T-helper 2 cell treated with Interferon-gamma antibody and Interleukin-4, amounts not matched to agents 5 μg/mL and 100 μg/mL, for 36 hours (primary cell): ENCODE data around the gene CPLX1.

ENCODE experiments used
- DNase-seq: peaks from one replicate; pipeline ENCODE4 v3.0.0; 2021; ENCODE audit warnings: low spot score
- H3K27ac Mint-ChIP-seq: one replicate; pipeline ENCODE4 v1.8.0; 2021; ENCODE audit warnings: mild to moderate bottlenecking, mixed read lengths
- H3K27me3 Mint-ChIP-seq: one replicate; pipeline ENCODE4 v1.8.0; 2021; ENCODE audit warnings: low read depth, mixed read lengths
- H3K36me3 Mint-ChIP-seq: one replicate; pipeline ENCODE4 v1.8.0; 2021; ENCODE audit warnings: low read depth, mixed read lengths
- H3K4me1 Mint-ChIP-seq: one replicate; pipeline ENCODE4 v1.8.0; 2021; ENCODE audit warnings: low read depth, mixed read lengths
- H3K4me3 Mint-ChIP-seq: one replicate; pipeline ENCODE4 v1.8.0; 2022; ENCODE audit warnings: mild to moderate bottlenecking, moderate library complexity, mixed read lengths
- H3K9me3 Mint-ChIP-seq: one replicate; pipeline ENCODE4 v1.8.0; 2021; ENCODE audit warnings: mixed read lengths

Gene CPLX1

DNA sequence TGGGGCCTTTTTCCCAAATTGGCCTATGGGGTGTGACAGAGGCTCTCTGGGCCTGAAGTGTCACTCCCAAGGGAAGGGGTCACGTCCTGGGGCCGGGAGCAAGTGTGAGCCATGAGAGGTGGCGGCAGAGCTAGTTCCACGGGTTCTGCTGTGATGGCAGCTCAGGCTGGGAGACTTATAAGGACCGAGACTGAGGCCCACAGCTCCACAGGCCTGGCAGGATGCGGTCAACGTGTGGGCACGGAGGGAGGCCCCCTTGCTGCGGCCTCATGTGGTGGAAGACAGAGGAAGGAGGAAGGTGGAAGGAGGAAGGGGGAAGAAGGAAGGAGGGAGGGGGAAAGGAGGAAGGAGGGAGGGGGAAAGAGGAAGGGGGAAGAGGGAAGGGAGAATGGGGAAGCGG lies 7.2 kb upstream of the CPLX1 start:
- no peaks in the 10 kb centered on the region for H3K36me3 Mint-ChIP-seq
- H3K4me3 Mint-ChIP-seq = no peak overlapping the region
- H3K4me1 Mint-ChIP-seq = no peaks in the 10 kb centered on the region
- peaks cover 12% of the 10 kb centered on the region for H3K9me3 Mint-ChIP-seq
- peaks cover 4% of the 10 kb centered on the region for H3K27me3 Mint-ChIP-seq
- no peak for DNase-seq
- H3K27ac Mint-ChIP-seq = no peak overlapping the region

DNA sequence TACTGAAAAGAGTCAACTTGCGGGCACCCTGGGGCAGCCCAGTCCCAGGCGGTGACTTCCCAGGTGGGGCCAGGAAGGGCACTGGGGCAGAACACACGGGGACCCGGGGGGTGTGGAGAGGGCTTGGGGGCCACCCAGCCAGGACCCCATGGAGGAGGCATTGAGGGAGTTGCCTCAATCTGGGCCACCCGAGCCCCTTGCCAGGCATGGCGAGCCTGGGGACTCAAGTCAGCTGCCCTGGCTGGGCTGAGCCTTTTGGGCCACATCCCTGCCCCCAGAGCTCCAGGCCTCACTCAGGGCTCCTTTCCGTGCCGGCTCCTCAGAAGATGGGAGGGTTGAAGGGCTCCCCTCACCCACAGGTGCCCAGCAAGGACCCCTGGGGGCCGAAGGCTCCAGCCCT lies 6.6 kb upstream of the CPLX1 start:
- Mint-ChIP-seq H3K9me3 (peaks cover 6% of the 10 kb centered on the region), H3K27ac (no peak overlapping the region), H3K4me3 (no peak overlapping the region), H3K27me3 (peaks cover 10% of the 10 kb centered on the region), H3K4me1 (no peaks in the 10 kb centered on the region), H3K36me3 (peaks cover 2% of the 10 kb centered on the region)
- no peak for DNase-seq

DNA sequence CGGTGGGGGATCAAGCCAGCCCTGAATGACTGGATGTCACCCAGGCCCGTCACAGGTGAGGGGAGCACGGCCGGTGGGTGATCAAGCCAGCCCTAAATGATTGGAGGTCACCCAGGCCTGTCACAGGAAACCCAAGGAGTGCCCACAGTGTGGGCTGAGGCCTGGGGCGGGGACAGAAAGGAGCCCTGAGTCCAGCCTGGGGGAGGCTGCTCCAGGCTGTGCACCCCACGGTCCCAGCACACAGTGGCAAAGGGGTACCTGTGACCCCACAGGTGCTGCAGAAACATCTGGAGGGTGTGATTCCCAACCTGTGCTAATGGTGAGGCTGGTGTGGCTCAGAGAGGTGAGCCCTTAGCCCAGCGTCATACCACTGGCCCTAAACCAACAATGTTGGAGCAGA lies 6.2 kb upstream of the CPLX1 start:
- H3K27ac Mint-ChIP-seq = no peak overlapping the region
- peaks cover 14% of the 10 kb centered on the region for H3K27me3 Mint-ChIP-seq
- peaks cover 2% of the 10 kb centered on the region for H3K36me3 Mint-ChIP-seq
- H3K9me3 Mint-ChIP-seq = peaks cover 2% of the 10 kb centered on the region
- H3K4me1 Mint-ChIP-seq = no peaks in the 10 kb centered on the region
- no peak for DNase-seq
- no peak overlapping the region for H3K4me3 Mint-ChIP-seq

DNA sequence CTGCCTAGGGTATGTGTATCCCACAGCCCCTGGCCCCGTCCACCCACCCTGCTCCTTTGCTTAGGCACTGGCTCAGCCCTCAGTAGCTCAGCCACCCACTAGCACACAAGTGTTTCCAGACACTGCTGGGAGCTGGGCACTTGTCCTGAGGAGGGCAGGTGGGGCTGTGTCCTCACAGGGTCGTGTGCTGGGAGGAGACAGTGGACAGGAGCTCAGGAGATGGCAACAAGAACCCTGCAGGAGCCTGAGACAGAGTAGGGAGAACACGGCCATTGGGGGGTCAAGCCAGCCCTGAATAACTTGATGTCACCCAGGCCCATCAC lies 5.5 kb upstream of the CPLX1 start:
- DNase-seq = no peak
- H3K36me3 Mint-ChIP-seq = peaks cover 2% of the 10 kb centered on the region
- no peaks in the 10 kb centered on the region for H3K9me3 Mint-ChIP-seq
- H3K27ac Mint-ChIP-seq = no peak overlapping the region
- peaks cover 18% of the 10 kb centered on the region for H3K27me3 Mint-ChIP-seq
- no peaks in the 10 kb centered on the region for H3K4me1 Mint-ChIP-seq
- H3K4me3 Mint-ChIP-seq = no peak overlapping the region

DNA sequence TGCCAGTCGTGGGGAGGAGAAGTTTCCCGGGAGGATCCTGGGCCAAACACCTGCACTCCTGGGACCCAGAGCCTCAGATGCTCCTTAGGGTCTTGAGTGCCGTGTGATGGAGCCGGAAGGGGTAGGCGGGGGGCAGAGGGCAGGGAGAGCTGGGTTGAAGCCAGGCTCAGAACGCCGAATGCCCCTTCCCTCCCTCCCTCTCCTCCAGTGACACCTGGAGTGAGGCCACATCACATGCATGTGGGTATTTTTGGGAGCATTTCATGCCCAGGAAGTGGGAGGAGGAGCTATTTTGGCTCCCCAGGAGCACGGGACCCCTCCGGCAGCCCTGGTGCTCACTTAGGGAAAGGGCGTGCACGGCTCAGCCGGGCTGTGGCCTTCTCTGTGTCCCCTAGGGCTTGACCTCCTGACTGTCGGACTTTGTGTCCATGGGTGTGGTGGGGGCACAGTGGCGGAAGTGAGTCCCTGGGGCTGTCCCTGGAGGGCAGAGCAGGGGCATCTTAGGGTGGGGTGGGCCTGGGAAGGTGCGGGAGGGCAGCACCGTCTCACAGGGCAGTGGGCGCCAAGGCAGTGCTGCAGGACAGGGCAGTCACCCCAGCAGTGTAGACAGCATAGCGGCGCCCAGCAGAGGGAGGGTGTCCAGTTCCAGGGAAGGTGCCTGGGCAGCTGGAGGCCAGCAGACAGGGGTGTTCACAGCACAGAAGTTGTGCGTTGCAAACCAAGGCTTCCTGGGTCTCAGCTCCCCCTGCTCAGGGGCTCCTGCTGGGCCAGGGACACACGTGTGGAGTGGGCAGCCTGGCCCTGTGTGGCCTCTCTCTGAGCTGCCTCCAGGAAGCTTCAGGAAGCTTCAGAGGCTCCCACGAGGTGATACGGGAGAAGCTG lies 4.9 kb upstream of the CPLX1 start:
- Mint-ChIP-seq H3K9me3 (no peaks in the 10 kb centered on the region), H3K27me3 (peaks cover 18% of the 10 kb centered on the region), H3K4me3 (no peak overlapping the region), H3K4me1 (no peaks in the 10 kb centered on the region), H3K36me3 (peaks cover 2% of the 10 kb centered on the region), H3K27ac (no peak overlapping the region)
- DNase-seq = no peak

DNA sequence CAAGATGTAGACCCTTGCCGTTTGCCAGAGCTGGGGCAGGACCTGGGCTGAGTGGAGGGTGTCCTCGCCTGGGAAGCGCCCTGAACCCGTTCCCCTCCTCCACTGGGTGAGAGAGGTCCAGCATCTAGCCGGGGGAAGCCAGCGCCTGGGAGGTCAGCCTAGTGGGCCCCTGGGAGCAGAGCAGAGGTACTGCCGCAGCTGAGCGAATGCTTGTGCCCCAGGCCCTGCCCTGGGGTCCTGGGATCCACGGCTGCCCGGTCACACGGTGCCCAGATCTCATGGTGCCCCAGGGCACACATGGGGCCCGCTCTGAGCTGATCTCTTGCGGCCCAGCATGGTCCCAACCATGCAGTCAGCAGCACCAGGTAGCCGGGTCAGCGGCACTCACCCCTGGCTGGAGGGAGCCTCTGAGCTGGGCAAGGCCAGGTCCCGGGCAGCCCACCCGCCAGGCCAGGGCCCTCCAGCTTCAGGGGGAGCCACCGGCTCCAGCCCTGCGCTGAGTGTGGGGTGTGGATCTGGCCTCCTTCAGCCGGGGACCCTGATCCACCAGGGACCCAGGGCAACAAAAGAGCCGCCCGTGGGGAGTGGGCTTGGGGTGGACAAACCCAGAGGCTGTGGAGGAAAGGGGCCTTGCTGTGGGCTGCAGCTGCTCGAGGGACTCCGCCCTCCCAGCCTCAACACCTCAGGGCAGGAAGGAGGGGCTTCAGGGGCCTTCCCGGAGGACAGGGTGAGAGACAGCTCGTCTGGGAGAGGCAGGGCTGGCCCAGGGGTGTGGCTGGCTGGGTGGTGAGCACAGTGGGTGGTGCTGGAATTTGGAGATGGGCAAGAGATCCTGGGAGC lies 4.1 kb upstream of the CPLX1 start:
- Mint-ChIP-seq H3K4me1 (no peaks in the 10 kb centered on the region), H3K9me3 (no peaks in the 10 kb centered on the region), H3K36me3 (peaks cover 2% of the 10 kb centered on the region), H3K27me3 (peaks cover 18% of the 10 kb centered on the region), H3K4me3 (no peak overlapping the region), H3K27ac (no peak overlapping the region)
- no peak for DNase-seq

DNA sequence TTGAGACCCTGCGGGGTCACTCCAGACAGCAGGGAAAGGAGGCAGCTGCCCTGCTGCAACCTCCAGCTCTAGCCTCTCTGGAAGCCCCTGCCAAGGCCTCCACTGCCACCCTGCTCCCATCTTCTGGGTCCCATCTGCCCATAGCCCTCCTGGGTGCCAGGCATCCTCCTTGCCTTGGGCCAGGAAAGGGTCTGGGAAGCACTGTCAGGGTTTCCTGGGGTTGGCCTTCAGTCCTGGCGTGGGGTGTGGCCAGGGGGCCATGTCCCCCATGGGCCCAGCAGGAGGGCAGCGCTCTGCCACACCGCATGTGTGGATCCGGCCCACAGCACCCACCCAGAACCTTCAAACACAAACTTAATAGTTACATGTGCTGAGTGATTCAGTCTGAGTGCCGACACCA lies 3.4 kb upstream of the CPLX1 start:
- no peaks in the 10 kb centered on the region for H3K9me3 Mint-ChIP-seq
- H3K4me1 Mint-ChIP-seq = no peaks in the 10 kb centered on the region
- peaks cover 25% of the 10 kb centered on the region for H3K27me3 Mint-ChIP-seq
- no peak for DNase-seq
- H3K4me3 Mint-ChIP-seq = no peak overlapping the region
- peaks cover 2% of the 10 kb centered on the region for H3K36me3 Mint-ChIP-seq
- H3K27ac Mint-ChIP-seq = no peak overlapping the region

DNA sequence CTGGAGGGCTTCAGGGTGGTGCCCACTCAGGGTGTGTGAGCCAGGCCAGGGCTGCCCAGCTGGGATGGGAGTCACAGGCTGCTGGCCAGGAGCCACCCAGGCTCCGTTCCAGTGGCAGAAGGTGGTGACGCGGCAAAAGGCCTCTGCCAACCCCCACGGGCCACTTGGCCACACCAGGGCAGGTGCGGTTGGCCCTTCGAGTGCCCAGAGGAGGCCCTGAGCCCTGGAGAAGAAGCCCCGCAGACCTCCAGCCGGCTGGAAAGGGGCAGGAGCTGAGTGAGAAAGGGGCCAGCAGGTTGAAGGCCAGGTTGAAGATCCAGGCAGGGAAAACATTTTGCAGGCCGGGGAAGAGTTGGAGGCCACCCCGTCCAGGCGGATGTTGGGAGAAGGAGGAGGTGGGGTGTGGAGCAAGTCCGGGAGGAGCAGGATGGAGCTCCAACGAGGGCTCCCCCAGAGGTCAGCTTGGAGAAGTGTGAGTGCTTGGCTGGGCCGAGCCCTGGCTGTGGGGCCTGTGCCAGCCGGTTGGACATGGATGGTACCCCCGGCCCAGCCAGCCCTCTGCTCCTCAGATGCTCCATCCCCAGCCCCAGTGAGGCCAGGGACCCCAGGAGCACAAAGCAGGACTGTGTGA lies 2.8 kb upstream of the CPLX1 start:
- Mint-ChIP-seq H3K4me3 (no peak overlapping the region), H3K27ac (no peak overlapping the region), H3K27me3 (peaks cover 25% of the 10 kb centered on the region), H3K36me3 (peaks cover 2% of the 10 kb centered on the region), H3K4me1 (no peaks in the 10 kb centered on the region), H3K9me3 (no peaks in the 10 kb centered on the region)
- no peak for DNase-seq

DNA sequence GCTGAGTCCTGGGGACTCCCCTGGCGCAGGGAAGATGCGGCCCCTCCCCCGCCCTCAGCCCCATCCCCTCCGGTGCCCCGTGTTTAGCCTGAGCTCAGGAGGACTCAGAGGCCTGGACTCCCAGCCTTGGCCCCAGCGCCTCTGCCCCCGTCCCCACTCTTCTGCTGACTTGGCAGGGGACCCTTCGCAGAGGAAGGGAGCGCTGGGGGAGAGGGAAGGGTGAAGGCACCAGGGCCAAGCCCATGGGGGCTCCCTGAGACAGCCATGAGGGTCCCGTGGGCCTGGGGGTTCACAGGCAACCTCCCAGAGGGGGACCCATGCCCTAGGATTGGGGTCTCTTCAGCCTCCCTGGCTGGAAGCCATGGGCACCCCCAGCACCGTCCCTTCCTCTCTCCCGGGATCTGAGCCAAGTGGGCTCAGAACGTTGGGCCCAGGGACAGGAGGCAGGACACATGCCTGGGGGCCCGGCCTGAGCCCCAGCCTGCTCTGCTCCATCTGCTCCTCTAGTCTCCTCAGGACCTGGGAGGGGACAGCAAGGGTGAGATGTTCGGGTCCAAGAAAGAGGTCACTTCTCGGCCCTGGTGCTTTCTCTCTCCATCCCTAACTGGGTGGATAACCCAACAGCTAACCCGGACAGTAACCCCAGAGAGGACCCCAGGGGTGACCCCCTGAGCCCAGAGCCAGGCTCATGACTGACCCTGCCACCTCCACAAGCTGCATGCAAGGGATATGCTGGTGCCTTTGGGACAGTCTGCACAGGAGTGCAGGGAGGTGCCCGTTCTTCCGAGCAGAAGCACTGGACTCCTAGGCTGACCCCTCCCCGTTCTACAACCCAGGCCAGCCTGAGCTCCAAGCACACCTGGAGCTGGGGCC lies 1.5 kb upstream of the CPLX1 start:
- no peaks in the 10 kb centered on the region for H3K9me3 Mint-ChIP-seq
- peaks cover 27% of the 10 kb centered on the region for H3K27me3 Mint-ChIP-seq
- no peak overlapping the region for H3K27ac Mint-ChIP-seq
- no peaks in the 10 kb centered on the region for H3K4me1 Mint-ChIP-seq
- peak overlapping the region; percentile 12 for H3K4me3 Mint-ChIP-seq
- H3K36me3 Mint-ChIP-seq = peaks cover 2% of the 10 kb centered on the region
- DNase-seq = no peak

DNA sequence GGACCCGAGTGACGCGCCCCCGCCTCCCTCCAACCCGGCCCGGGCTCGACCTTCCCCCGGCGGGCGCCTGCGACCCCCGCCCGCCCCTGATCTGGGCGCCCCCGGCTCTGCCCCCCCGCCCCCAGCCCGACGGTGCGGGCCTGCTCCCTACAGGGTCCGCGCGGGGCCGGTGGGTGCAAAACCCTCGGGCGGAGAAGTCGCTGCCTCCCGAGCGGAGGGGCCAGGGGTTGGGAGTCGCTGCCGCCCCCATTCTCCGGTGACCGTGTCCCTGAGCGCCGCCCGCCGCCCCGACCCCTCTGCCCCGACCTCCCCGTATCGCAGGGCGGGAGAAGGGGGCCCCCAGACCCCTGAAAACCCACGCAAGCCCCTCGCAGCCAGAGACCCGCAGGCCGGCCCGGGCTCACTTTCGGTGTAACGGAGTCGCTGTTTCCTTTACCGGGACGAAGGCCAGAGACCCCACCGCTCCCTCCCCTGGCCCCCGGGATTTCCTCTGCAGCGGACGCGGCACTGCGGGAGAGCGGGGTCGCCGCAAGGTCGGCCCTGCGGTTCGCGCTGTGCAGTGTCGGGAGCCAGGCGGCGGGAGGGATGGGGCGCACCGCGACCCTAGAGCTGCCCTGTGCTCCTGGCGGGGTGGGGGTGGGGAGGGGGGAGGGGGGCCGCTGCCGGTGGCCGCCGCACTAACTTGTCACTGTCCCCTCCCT lies 729 bp upstream of the CPLX1 start:
- H3K27ac Mint-ChIP-seq = no peak overlapping the region
- no peaks in the 10 kb centered on the region for H3K9me3 Mint-ChIP-seq
- no peak overlapping the region for H3K4me3 Mint-ChIP-seq
- no peak for DNase-seq
- no peaks in the 10 kb centered on the region for H3K4me1 Mint-ChIP-seq
- peaks cover 34% of the 10 kb centered on the region for H3K27me3 Mint-ChIP-seq
- H3K36me3 Mint-ChIP-seq = peaks cover 2% of the 10 kb centered on the region

DNA sequence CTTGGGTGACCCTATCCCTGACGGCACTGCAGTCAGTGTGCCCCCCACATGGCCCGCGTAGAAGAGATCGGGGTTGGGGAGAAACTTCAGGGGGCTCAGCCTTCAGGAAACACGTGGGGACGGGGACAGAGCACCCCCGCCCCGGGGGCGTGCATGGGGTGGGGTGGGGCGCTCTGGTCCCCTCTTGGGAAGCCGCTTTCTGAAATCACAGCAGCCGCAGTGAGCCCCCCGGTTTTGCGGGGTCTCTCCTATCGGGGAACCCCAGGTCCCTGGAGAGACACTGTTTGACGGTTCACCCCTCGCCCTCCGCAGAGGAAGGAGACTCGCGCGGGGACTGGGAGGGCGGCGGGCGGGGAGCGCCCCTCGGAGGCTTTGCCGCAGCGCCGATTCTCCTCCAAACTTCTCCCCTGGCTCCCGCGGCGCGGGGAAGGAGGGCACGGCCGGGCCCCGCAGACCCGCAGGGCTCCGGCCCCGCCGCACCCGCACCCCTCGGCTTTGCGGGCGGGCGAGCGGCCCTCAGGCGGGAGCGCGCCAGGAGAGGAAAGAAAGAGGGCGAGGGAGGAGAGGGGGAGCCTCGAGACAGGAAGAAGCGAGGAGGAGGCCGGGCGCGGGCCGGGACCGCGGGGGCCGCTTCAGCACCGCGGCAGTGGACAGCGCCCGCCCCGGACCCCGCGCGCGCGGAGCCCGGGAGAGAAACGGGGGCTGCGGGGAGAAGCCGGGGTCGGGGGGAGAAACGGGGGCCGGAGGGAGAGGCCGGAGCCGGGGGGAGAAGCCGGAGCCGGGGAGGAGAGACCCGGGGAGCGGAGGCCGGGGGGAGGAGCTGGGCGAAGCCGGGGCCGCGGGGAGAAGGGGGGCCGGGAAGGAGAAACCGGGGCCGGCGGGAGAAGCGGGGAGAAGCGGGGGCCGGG lies 612 bp downstream of the CPLX1 start:
- no peak for DNase-seq
- H3K9me3 Mint-ChIP-seq = no peaks in the 10 kb centered on the region

DNA sequence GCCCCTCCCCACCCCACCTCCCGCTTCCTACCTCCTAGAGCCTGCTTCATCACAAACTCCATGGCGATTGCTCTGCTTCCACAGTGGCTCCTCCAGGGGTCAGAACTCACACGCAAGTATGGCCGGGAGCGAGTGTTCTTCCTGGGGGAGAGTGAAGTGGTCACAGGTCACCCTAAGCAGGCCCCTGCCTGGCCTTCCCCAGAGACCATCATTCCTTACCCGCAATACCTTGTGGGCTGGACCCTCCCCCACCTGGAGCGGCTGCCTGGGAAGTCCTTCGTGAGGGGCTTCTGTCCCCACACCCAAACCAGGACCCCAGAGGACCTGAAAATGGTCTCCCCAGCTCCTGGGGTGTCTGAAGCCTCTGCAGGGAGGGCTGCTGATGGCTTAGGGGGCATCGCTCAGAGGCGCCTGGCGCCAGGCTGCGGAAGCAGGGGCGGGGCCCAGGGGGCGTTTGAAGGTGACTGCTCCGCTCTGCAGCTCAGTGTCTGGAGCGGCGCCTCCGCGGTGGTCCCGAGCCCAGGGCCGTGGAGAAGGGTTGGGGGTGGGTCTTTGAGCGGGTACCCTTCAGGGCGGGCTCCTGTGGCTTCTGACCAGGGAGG lies 1.4 kb downstream of the CPLX1 start:
- no peak for DNase-seq
- Mint-ChIP-seq H3K36me3 (peaks cover 2% of the 10 kb centered on the region), H3K27ac (peak overlapping the region; percentile 36), H3K9me3 (no peaks in the 10 kb centered on the region), H3K4me3 (no peak overlapping the region), H3K4me1 (no peaks in the 10 kb centered on the region), H3K27me3 (peaks cover 34% of the 10 kb centered on the region)

More for the DNA sequence above, 612 bp downstream of the CPLX1 start:
- H3K27ac Mint-ChIP-seq = no peak overlapping the region
- peaks cover 2% of the 10 kb centered on the region for H3K36me3 Mint-ChIP-seq
- H3K27me3 Mint-ChIP-seq = peaks cover 34% of the 10 kb centered on the region
- no peaks in the 10 kb centered on the region for H3K4me1 Mint-ChIP-seq
- H3K4me3 Mint-ChIP-seq = no peak overlapping the region
